ENCODE results near the gene IRAK1.

The IRAK1 gene

DNA sequence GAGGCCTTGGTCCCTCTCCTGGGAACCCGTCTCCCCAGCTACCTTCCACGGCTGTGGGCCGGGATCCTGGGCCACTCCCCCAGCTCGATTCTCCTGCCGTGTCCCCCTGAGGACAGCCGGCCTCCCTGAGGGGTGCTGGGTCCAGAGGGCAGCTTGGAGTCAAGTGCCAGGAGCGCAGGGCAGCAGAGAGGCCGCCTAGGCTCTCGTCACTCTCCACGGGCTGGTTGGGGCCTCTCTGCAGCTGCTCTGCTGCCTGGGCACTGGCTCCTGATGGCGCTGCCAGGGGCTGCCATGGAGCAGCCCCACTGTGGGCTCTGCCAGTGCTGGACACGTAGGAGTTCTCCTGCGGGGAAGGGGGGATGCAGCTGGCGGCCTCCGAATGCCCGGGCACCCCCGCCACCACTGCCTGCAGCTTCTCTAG lies 6.7 kb downstream of the IRAK1 start:
- no peak for DNase-seq (ENCODE audit: low read depth, low spot score)
- peaks cover 5% of the 10 kb centered on the region for H3K4me1 ChIP-seq (ENCODE audit: insufficient read depth, insufficient read length)
- no peak overlapping the region for H3K9ac ChIP-seq (ENCODE audit: insufficient read length, low read depth)
- H3K4me3 ChIP-seq (ENCODE audit: insufficient read length, low read depth) = no peak overlapping the region
- TF ChIP-seq SUZ12 (IDR thresholded peaks at IDR 0.05; ENCODE audit: extremely low read depth, insufficient read depth, insufficient read length) (no peak), YY1 (IDR thresholded peaks at IDR 0.05; ENCODE audit: insufficient read depth, insufficient read length) (no peak), ZNF274 (IDR thresholded peaks at IDR 0.05; ENCODE audit: low read depth, low read length) (no peak)
- no peaks in the 10 kb centered on the region for H3K27me3 ChIP-seq (ENCODE audit: insufficient read depth, insufficient read length)
- peaks cover 45% of the 10 kb centered on the region for H3K36me3 ChIP-seq (ENCODE audit: insufficient read depth, insufficient read length, low read length)
- H3K9me3 ChIP-seq (ENCODE audit: insufficient read depth, low read length) = no peaks in the 10 kb centered on the region

DNA sequence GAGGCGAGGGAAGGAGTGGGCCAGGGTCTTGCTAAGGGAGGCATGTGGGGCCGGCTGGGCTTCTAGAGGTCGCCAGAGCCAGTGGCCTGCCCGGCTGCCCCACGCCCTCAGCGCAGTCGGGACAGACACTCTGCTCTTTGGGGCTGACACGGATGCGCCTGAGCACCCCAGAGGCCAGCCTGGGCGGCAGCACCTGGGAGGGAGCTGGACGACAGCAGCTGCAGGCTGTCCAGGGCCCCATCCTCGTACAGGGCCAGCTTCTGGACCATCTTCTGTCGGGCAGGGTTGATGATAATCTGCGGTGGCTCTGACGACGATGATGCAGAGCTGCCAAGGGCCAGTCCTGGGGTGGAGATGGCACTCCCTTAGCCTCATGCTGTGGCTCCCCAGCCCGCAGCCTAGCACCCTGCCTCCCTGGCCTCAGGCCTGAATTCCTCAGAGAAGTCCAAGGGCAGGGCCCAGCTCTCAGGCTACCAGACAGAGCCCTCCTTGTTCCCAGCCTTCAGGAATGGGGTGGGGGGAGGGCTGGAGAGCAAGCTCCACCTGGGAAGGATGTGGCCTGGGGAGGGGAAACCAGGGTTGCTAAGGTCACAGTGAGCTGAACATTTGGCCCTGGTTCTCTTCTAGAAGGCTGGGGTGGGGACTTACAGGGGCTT lies 7.2 kb downstream of the IRAK1 start:
- Histone ChIP-seq H3K9ac (ENCODE audit: insufficient read length, low read depth) (no peak overlapping the region), H3K36me3 (ENCODE audit: insufficient read depth, insufficient read length, low read length) (peaks cover 45% of the 10 kb centered on the region), H3K4me1 (ENCODE audit: insufficient read depth, insufficient read length) (peaks cover 5% of the 10 kb centered on the region), H3K27me3 (ENCODE audit: insufficient read depth, insufficient read length) (no peaks in the 10 kb centered on the region), H3K4me3 (ENCODE audit: insufficient read length, low read depth) (no peak overlapping the region), H3K9me3 (ENCODE audit: insufficient read depth, low read length) (no peaks in the 10 kb centered on the region)
- TF ChIP-seq SUZ12 (IDR thresholded peaks at IDR 0.05; ENCODE audit: extremely low read depth, insufficient read depth, insufficient read length) (no peak), YY1 (IDR thresholded peaks at IDR 0.05; ENCODE audit: insufficient read depth, insufficient read length) (no peak), ZNF274 (IDR thresholded peaks at IDR 0.05; ENCODE audit: low read depth, low read length) (no peak)
- no peak for DNase-seq (ENCODE audit: low read depth, low spot score)

DNA sequence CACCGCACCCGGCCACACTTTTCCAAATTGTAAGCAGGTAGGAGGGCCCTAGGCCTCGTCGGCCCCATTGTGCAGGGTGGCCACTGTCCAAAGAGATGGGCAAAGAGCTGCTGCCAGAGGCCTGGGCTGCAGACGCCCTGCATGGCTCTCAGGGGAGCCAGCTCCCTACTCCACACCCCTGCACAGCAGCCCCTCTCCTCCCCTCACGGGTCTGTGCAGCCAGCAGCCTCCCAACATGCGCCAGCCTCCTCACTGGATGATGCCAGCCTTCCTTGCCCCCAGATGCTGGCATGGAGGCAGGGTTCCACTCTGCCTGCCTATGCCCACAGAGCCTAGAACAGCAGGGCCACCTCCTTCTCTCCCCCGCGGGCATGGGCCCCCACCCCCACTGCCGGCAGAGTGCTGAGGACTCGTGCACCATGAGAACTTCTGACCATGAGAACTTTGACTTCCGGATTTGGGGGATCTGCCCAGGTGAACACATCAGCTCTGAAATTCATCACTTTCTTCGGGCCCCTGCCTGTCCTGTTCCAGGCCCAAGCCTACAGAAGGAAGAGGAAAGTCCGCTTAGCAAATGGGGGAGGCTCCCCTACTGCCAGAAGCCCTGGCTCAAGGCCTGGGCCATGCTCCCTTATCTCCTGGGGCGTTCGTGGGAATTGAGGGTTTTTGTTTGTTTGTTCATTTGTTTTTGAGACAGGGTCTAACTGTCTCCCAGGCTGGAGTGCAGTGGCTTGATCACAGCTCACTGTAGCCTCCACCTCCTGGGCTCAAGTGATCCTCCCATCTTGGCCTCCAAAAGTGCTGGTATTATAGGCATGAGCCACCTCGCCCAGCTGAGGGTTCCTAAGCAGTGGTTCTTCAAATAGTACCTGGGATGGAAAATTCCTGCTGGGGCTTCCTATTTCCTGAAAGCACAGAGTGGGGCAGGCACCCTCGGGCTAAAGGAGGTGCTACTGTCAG lies 8.0 kb downstream of the IRAK1 start:
- H3K27me3 ChIP-seq (ENCODE audit: insufficient read depth, insufficient read length) = no peaks in the 10 kb centered on the region
- no peaks in the 10 kb centered on the region for H3K9me3 ChIP-seq (ENCODE audit: insufficient read depth, low read length)
- peaks cover 5% of the 10 kb centered on the region for H3K4me1 ChIP-seq (ENCODE audit: insufficient read depth, insufficient read length)
- no peak overlapping the region for H3K4me3 ChIP-seq (ENCODE audit: insufficient read length, low read depth)
- peaks cover 42% of the 10 kb centered on the region for H3K36me3 ChIP-seq (ENCODE audit: insufficient read depth, insufficient read length, low read length)
- DNase-seq (ENCODE audit: low read depth, low spot score) = no peak
- no peak overlapping the region for H3K9ac ChIP-seq (ENCODE audit: insufficient read length, low read depth)
- TF ChIP-seq YY1 (IDR thresholded peaks at IDR 0.05; ENCODE audit: insufficient read depth, insufficient read length) (no peak), ZNF274 (IDR thresholded peaks at IDR 0.05; ENCODE audit: low read depth, low read length) (no peak), SUZ12 (IDR thresholded peaks at IDR 0.05; ENCODE audit: extremely low read depth, insufficient read depth, insufficient read length) (no peak)

DNA sequence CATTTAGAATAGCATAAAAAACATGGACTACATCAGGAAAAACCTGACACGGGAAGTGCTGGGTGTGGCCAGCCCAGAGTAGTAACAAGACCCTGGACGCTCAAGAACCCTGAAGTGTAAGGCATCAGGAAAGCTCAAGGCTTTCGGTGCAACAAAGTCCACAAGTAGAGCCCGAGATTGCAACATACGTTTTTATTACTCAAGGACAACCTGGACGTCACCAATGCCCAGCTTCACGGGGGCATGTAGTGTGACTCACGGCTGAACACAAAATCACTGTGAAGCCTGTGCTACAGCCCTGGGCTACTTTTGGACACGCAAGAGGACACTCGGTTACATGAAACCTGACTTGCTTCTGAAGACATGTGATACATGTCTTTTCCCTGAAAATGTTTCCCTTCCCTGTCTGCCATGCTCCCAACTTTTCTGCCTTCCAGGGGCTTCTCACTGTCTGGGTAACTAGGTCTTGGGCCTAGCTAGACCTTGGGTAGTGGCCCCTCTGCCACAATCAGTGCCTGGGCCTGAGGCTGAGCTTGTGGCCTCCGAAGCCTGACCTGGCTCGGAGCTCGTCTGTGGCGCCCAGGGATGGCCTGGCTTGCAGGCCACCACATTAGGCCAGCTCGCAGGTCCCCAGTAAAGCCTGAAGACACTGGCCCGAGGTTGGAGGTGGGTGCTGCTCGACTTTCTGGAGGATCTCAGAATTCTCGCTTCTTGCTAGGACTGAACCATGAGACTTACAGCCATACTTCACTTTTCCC lies 9.2 kb downstream of the IRAK1 start:
- Histone ChIP-seq H3K4me3 (ENCODE audit: insufficient read length, low read depth) (no peak overlapping the region), H3K27me3 (ENCODE audit: insufficient read depth, insufficient read length) (no peaks in the 10 kb centered on the region), H3K36me3 (ENCODE audit: insufficient read depth, insufficient read length, low read length) (peaks cover 31% of the 10 kb centered on the region), H3K9ac (ENCODE audit: insufficient read length, low read depth) (no peak overlapping the region), H3K4me1 (ENCODE audit: insufficient read depth, insufficient read length) (peaks cover 3% of the 10 kb centered on the region), H3K9me3 (ENCODE audit: insufficient read depth, low read length) (no peaks in the 10 kb centered on the region)
- DNase-seq (ENCODE audit: low read depth, low spot score) = no peak
- TF ChIP-seq ZNF274 (IDR thresholded peaks at IDR 0.05; ENCODE audit: low read depth, low read length) (no peak), SUZ12 (IDR thresholded peaks at IDR 0.05; ENCODE audit: extremely low read depth, insufficient read depth, insufficient read length) (no peak), YY1 (IDR thresholded peaks at IDR 0.05; ENCODE audit: insufficient read depth, insufficient read length) (no peak)

DNA sequence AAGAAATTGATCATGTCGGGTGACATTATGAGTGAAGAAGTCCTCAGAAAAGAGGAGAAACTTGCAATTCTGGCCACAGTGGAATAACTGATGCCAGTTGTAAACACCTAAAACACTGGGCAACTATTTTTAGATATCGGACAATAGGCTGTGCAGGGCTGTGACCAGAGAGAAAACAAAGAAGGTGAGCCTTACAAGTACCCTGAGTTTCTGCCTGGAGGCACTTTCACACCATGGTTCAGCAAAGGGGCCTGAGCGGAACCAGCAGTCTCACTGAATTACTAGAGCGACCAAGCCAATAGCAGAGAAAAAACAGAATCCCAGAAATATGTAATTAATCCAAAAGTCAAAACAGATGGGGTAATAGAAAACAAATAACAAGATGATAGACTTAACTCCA lies 11.2 kb downstream of the IRAK1 start:
- Histone ChIP-seq H3K4me3 (ENCODE audit: insufficient read length, low read depth) (no peak overlapping the region), H3K27me3 (ENCODE audit: insufficient read depth, insufficient read length) (no peaks in the 10 kb centered on the region), H3K36me3 (ENCODE audit: insufficient read depth, insufficient read length, low read length) (peaks cover 27% of the 10 kb centered on the region), H3K9me3 (ENCODE audit: insufficient read depth, low read length) (no peaks in the 10 kb centered on the region), H3K4me1 (ENCODE audit: insufficient read depth, insufficient read length) (peaks cover 3% of the 10 kb centered on the region), H3K9ac (ENCODE audit: insufficient read length, low read depth) (no peak overlapping the region)
- no peak for DNase-seq (ENCODE audit: low read depth, low spot score)
- TF ChIP-seq YY1 (IDR thresholded peaks at IDR 0.05; ENCODE audit: insufficient read depth, insufficient read length) = no peak
- TF ChIP-seq ZNF274 (IDR thresholded peaks at IDR 0.05; ENCODE audit: low read depth, low read length) = no peak
- no peak for TF ChIP-seq SUZ12 (IDR thresholded peaks at IDR 0.05; ENCODE audit: extremely low read depth, insufficient read depth, insufficient read length)

DNA sequence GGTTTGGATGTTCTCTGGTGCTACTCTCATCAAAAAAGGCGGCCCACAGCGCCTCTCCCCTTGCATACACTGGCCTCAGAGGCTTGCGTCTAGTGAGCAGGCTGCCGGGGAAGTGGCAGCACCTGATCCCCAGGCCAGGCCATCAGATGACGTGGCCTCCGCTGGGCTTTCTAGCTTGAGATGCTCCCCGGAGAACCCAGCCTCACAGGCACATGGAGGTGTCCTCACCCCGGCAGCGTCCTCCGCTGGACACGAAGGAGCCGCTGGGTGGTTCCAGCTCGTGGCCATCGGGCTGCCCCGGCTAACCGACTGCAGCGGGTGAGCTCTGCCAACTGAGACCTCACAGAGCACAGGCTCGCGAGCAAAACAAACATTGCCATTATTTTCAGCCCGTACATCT lies 12.8 kb downstream of the IRAK1 start:
- no peak overlapping the region for H3K9ac ChIP-seq (ENCODE audit: insufficient read length, low read depth)
- H3K27me3 ChIP-seq (ENCODE audit: insufficient read depth, insufficient read length) = no peaks in the 10 kb centered on the region
- TF ChIP-seq ZNF274 (IDR thresholded peaks at IDR 0.05; ENCODE audit: low read depth, low read length) = no peak
- TF ChIP-seq YY1 (IDR thresholded peaks at IDR 0.05; ENCODE audit: insufficient read depth, insufficient read length) = no peak
- no peak for TF ChIP-seq SUZ12 (IDR thresholded peaks at IDR 0.05; ENCODE audit: extremely low read depth, insufficient read depth, insufficient read length)
- H3K9me3 ChIP-seq (ENCODE audit: insufficient read depth, low read length) = no peaks in the 10 kb centered on the region
- no peak overlapping the region for H3K4me3 ChIP-seq (ENCODE audit: insufficient read length, low read depth)
- H3K4me1 ChIP-seq (ENCODE audit: insufficient read depth, insufficient read length) = no peaks in the 10 kb centered on the region
- H3K36me3 ChIP-seq (ENCODE audit: insufficient read depth, insufficient read length, low read length) = peaks cover 22% of the 10 kb centered on the region
- no peak for DNase-seq (ENCODE audit: low read depth, low spot score)
